Right lobe of liver (tissue), 4 donors: ENCODE measurements around the gene IGFBP5.

Experiments used
- POLR2A ChIP-seq: fragments of 450-650 bp; IDR thresholded peaks from one replicate; pipeline ENCODE4 v1.6.1; 2017; ENCODE audit warnings: antibody characterized with exemption, mild to moderate bottlenecking
- TF ChIP-seq, protein P1 (sequence below), 4 donors: fragments of 200-600 bp in 3 of 4; fragments of 450-650 bp in 1 of 4; IDR thresholded peaks; one replicate each; pipeline versions ENCODE4 v1.5.1 to v1.8.0; 2016 to 2022; ENCODE audit warnings: antibody characterized with exemption in 4 of 4, mild to moderate bottlenecking in 2 of 4
- donor health status: DM: no; HTN: no; CAD: no.
- donor health status: DM: no; HTN: no; CAD: no.
- donor health status: DM: no; HTN: yes; CAD: no.

- TF ChIP-seq, protein P1, sequence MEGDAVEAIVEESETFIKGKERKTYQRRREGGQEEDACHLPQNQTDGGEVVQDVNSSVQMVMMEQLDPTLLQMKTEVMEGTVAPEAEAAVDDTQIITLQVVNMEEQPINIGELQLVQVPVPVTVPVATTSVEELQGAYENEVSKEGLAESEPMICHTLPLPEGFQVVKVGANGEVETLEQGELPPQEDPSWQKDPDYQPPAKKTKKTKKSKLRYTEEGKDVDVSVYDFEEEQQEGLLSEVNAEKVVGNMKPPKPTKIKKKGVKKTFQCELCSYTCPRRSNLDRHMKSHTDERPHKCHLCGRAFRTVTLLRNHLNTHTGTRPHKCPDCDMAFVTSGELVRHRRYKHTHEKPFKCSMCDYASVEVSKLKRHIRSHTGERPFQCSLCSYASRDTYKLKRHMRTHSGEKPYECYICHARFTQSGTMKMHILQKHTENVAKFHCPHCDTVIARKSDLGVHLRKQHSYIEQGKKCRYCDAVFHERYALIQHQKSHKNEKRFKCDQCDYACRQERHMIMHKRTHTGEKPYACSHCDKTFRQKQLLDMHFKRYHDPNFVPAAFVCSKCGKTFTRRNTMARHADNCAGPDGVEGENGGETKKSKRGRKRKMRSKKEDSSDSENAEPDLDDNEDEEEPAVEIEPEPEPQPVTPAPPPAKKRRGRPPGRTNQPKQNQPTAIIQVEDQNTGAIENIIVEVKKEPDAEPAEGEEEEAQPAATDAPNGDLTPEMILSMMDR (IDR thresholded peaks at IDR 0.05): no peak
- no peak for TF ChIP-seq POLR2A
Observed at GRCh38 chr2:216635701-216636550, 59.4 kb downstream of the IGFBP5 start.
